ENCODE results near the gene MAT2A. TPM values are rescaled to one million over a fixed set of nuclear protein-coding genes. Genes with fewer than 3 reads are reported as not detected.
A peak's percentile ranks its signal among the peaks of the same experiment; 100 is the strongest.

Gene MAT2A
- total RNA-seq, 4 donors from 2014 or later: 33.2 to 131 (median 56.0) TPM

DNA sequence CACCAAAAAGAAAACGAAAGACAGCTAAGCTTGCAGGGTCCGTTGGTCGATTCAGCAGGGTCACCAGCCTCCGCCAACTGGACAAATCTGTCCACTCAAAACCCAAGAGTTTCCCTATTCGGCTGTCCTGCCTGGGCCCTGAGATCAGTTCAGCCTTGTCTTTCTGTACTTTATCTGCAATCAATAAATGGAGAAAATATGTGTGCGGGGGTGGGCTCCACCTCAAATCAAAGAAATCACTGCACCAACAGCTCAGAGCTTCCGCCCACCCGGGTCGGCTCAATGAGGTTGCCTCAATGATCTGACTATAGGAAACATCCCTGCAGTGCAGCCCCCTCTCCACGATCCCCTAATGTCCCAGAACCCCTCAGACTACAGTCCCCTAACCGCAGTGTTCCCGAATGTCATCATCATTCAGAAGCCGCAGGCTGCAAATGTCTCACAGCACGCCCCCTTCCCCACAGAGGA lies 21.9 kb downstream of the MAT2A start:
- Histone ChIP-seq H3K9me3 (no peaks in the 10 kb centered on the region), H3K27me3 (no peaks in the 10 kb centered on the region), H3K4me1 (peaks cover 22 to 24% of the 10 kb centered on the region in 2 donors), H3K36me3 (peaks cover 0 to 20% of the 10 kb centered on the region in 2 donors), H3K27ac (peak overlapping the region; percentile 91 to 95 (median 93)), H3K4me3 (peak overlapping the region; percentile 69 to 93 (median 90))
- in situ Hi-C loops (cut with MboI; ENCODE audit: low sequenced_read_pairs in 4 of 4) (no loop called here), intact Hi-C loops (cut with DNase I; ENCODE audit: low total_unique reads) (loop anchor here (5.0 kb wide), 1 partner anchor 41 kb away; the partner anchor contains the start of gene TMEM150A)
- no peak for DNase-seq
- TF ChIP-seq, protein P1, sequence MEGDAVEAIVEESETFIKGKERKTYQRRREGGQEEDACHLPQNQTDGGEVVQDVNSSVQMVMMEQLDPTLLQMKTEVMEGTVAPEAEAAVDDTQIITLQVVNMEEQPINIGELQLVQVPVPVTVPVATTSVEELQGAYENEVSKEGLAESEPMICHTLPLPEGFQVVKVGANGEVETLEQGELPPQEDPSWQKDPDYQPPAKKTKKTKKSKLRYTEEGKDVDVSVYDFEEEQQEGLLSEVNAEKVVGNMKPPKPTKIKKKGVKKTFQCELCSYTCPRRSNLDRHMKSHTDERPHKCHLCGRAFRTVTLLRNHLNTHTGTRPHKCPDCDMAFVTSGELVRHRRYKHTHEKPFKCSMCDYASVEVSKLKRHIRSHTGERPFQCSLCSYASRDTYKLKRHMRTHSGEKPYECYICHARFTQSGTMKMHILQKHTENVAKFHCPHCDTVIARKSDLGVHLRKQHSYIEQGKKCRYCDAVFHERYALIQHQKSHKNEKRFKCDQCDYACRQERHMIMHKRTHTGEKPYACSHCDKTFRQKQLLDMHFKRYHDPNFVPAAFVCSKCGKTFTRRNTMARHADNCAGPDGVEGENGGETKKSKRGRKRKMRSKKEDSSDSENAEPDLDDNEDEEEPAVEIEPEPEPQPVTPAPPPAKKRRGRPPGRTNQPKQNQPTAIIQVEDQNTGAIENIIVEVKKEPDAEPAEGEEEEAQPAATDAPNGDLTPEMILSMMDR (IDR thresholded peaks at IDR 0.05 in 4 of 5, conservative IDR thresholded peaks at IDR 0.05 in 1 of 5): no peak
- no peak for TF ChIP-seq POLR2A (IDR thresholded peaks at IDR 0.05)
- peak in 1 of 2 donors; percentile 16 for ATAC-seq

DNA sequence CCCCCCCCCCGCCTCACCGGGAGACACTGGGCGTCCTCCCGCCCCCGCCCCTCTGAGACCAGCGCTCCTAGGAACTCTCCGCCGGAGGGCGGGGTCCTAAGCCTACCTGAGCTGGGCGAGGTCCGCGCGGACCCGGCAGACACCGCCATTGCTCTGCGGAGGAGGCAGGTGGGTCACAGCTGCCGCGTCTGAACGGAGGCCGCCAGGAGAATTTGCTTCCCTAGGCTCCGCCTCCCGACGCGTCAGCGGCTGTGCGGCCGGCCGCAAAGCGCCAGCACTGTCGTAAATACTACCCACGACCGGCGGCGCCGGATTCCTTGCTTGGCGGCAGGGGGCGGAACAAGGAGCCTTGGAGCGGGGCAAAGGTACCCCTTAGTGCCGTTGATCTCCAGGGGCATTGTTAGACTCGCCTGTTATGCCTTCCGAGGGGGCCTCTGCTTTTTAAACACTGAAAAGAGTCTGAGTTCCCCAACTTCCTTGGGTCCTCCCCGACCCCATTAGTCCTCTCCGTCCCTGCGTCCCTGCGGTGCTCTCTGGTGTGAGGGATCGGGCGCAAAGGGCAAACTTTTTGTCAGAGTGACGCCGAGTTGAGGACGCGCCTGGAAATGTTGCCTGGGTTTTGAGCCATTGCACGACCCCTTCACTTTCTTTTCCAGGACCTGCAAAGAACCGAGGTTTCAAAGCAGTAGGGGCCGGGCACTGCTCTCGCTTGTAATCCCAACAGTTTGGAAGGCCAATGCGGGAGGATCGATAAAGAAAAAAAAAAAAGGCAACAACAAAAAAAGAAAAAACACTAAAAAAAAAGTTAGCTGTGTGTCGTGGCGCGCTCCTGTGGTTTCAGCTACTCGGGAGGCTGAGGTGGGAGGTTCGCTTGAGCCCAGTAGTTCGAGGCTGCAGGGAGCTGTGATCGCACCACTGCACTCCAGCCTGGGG lies 22.6 kb downstream of the MAT2A start, which contains the start of gene GGCX:
TSS of gene GGCX (minus strand) at position 214 of the 933 bp plus-strand sequence. CDS start at position 149, 65 bp downstream.
- in situ Hi-C loops (cut with MboI; ENCODE audit: low sequenced_read_pairs in 4 of 4) (no loop called here), intact Hi-C loops (cut with DNase I; ENCODE audit: low total_unique reads) (loop anchor here (5.0 kb wide), 1 partner anchor 41 kb away; the partner anchor contains the start of gene TMEM150A)
- Histone ChIP-seq H3K4me3 (peak within 1 kb of the TSS; percentile 69 to 93 (median 90)), H3K27me3 (no peaks in the 10 kb centered on the region), H3K27ac (peak within 1 kb of the TSS; percentile 91 to 95 (median 93)), H3K36me3 (peaks cover 0 to 13% of the 10 kb centered on the region in 2 donors), H3K4me1 (peaks cover 22 to 24% of the 10 kb centered on the region in 2 donors), H3K9me3 (no peaks in the 10 kb centered on the region)
- peak; percentile 90 to 96 for DNase-seq
- TF ChIP-seq POLR2A (IDR thresholded peaks at IDR 0.05): peak; percentile 81 to 83
- TF ChIP-seq, protein P1 (IDR thresholded peaks at IDR 0.05 in 4 of 5, conservative IDR thresholded peaks at IDR 0.05 in 1 of 5): peak in 3 of 5 experiments; percentile 27 to 58 (median 55)
- peak; percentile 90 to 92 for ATAC-seq

DNA sequence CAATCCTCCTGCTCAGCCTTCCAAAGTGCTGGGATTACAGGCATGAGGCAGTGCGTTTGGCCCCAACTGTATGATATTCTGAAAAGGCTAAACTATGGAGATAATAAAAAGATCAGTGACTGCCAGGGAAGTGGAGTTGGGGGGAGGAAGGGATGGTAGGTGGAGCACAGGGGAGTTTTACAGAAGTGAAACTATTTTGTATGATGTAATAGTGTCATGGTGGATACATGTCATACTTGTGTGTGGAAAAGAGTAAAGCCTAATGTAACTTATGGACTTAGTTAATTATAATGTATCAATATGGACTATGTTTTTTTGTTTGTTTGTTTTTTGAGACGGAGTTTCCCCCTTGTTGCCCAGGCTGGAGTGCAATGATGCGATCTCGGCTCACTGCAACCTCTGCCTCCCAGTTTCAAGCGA lies 25.2 kb downstream of the MAT2A start:
- in situ Hi-C loops (cut with MboI; ENCODE audit: low sequenced_read_pairs in 4 of 4) (no loop called here), intact Hi-C loops (cut with DNase I; ENCODE audit: low total_unique reads) (loop anchor here (5.0 kb wide), 1 partner anchor 38 kb away; the partner anchor contains the start of gene TMEM150A)
- H3K36me3 ChIP-seq: no peaks in the 10 kb centered on the region
- no peak for DNase-seq
- H3K27me3 ChIP-seq: no peaks in the 10 kb centered on the region
- no peak overlapping the region for H3K4me3 ChIP-seq
- no peak for ATAC-seq
- H3K27ac ChIP-seq: no peak overlapping the region
- no peaks in the 10 kb centered on the region for H3K9me3 ChIP-seq
- H3K4me1 ChIP-seq: peaks cover 22% of the 10 kb centered on the region in 2 donors
- TF ChIP-seq POLR2A (IDR thresholded peaks at IDR 0.05): no peak
- TF ChIP-seq, protein P1 (IDR thresholded peaks at IDR 0.05 in 4 of 5, conservative IDR thresholded peaks at IDR 0.05 in 1 of 5): no peak

DNA sequence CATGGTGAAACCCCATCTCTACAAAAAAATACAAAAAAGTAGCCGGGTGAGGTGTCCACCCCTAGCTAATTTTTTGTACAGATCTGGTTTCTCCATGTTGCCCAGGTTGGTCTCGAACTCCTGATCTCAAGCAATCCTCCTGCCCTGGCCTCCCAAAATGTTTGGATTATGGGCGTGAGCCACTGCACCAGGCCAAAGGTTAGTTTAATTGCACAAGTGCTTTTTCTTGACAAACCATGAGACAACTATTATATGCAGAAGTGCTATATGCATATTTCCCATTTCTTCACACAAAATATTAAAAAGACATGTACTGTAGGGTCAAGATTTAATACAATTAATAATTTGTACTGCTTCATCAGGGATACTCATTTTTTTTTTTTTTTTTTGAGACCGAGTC lies 27.3 kb downstream of the MAT2A start:
- TF ChIP-seq, protein P1 (IDR thresholded peaks at IDR 0.05 in 4 of 5, conservative IDR thresholded peaks at IDR 0.05 in 1 of 5): no peak
- TF ChIP-seq POLR2A (IDR thresholded peaks at IDR 0.05): no peak
- DNase-seq (no peak), ATAC-seq (no peak)
- H3K9me3 ChIP-seq: no peaks in the 10 kb centered on the region
- H3K27ac ChIP-seq: no peak overlapping the region
- H3K27me3 ChIP-seq: no peaks in the 10 kb centered on the region
- in situ Hi-C loops (cut with MboI; ENCODE audit: low sequenced_read_pairs in 4 of 4) (no loop called here), intact Hi-C loops (cut with DNase I; ENCODE audit: low total_unique reads) (no loop called here)
- no peak overlapping the region for H3K4me3 ChIP-seq
- peaks cover 6 to 9% of the 10 kb centered on the region in 2 donors for H3K4me1 ChIP-seq
- H3K36me3 ChIP-seq: no peaks in the 10 kb centered on the region
